GM21723 (cell line): Measurements from ENCODE around the gene CADM2.
"Not testable (repeated sequence)": the region's sequence is repeated elsewhere in the genome, so short reads cannot be mapped to it uniquely, and the experiment has no call there.

Experiments
- ATAC-seq: cut with Tn5 transposase; IDR thresholded peaks from one replicate; pipeline ENCODE4 v1.9.1; 2021; ENCODE audit warnings: mild to moderate bottlenecking, moderate library complexity; ENCODE audit not compliant: unreplicated experiment

CADM2 gene

DNA sequence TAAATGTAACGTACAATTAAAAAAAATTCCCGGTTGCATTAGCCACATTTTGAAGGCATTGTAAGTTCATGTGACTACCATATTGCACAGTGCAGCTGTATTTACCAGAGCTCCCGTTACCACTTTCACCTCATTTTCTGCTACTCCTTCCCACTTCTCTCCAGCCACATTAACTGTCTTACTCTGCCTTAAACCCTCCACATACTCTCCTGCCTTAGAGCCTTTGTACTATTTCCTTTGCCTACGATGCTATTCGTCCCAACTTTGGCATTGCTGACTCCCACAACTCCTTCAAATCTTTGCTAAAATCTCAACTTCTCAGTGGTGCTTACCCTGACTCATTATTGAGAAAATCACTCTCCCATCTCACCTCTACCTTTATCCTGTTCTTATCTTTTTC lies 115.2 kb downstream of the CADM2 start:
- no peak for ATAC-seq

- no peak for ATAC-seq
These were observed 116.9 kb downstream of the CADM2 start for GRCh38 chr3:85075663-85076062.

DNA sequence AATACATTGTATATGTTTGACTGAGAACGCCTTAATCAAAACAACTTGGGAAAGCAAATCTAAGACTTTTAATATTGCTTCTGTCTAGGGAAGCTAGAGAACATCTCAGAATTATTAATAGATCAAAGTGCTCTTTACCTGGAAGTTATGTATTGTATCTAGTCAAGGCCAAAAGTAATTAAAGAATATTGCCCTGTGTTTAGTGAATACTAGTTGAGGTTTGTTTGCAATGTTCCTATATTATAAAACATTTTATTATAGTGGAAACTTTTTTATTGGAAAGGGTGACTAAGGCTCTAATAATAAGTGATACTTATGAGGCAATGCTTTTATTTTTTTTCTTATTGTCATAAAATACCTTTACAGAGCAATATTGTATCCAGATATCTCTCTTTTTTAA lies 118.2 kb downstream of the CADM2 start:
- ATAC-seq, result no peak

DNA sequence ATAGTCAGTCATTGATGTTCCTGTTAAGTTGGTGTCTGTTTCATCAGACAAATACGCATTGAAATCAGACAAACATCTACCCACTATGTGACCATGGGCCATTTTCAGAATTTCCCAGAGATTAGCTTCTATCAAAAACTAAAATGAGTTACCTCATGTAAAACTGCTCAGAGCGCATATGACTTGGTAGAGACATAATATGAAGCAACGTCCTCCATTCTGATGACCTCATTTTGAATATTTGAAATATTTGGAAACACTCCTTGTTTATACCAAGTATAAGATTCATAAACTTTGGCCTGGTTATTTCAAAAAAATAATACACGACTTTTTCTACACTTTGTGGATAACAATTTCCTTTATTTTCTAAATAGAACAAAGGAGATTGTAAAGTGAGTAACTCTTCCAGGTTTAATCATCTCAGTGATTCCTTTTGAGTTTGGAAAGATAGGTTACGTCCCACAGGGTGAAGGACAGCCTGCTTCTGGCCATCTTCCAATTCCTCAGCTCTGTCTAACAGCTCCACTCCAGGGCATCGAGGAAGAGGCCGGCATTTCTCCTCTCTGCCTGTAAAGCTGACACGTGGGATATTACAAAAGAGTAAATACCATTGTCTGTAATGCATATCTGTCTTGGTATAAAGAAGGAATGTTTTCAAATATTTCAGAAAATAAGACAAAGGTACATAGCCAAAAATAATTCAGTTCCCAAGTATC lies 122.6 kb downstream of the CADM2 start:
- ATAC-seq, result no peak

GRCh38 chr3:85090495-85090894 lies 131.7 kb downstream of the CADM2 start:
- ATAC-seq, result no peak

DNA sequence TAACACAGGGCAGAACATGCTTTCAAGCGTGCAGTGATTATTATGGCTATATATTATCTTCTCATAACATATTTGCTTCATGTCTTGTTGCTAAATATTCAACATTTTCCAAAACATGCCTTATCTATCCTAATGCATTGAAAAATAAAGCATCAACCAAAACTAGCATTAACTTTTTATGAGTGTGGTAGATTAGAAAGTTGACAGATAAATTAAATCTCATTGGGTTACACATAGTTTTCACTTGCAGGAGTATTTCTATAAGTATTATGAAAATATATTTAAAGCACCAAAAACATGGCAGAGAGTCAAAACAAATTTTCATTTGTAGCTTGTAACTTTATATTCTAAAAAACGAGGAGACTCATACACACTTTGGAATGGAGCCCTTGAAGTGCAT lies 141.5 kb downstream of the CADM2 start:
- no peak for ATAC-seq

DNA sequence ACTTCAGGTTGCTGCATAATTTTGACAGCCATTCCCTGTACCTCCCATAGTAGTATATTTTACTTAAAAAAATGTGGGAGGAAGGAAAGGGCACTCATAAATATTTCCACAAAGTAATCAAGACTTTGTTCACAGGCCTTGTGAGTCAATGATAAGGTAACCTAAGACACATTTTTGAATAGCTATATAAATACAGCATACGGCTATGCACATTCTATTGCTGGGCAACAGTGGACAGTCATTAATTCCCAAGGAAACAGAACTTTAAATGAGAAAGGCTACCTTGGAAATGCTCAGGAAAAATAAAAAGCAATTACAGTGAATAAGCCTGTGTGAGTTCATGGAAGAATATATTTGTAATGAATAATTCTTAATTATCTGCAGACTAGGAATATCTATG lies 144.0 kb downstream of the CADM2 start:
- ATAC-seq, result no peak

GRCh38 chr3:85110393-85110792 lies 151.6 kb downstream of the CADM2 start:
- no peak for ATAC-seq

DNA sequence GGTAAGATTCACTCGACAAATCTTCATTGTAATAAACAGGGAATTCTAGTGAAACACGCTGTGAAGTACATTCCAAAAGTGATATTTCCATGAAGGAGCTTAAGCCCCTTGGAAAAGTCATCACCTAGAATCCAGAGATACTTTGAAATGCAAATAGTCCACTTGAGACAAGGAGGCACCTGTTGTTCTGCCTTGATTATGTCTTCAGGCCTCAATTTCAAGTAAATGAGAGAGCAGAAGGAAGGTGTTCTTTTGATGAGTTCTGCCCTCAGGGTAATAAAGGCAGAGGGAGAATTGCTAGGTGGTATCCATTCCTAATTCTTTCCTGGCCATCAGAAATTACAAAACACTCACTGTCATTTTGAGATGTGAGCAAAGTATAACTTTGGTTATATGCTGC lies 162.1 kb downstream of the CADM2 start:
- ATAC-seq, result no peak

- ATAC-seq, result not testable (repeated sequence)
These were observed 174.1 kb downstream of the CADM2 start for GRCh38 chr3:85132864-85133263.

DNA sequence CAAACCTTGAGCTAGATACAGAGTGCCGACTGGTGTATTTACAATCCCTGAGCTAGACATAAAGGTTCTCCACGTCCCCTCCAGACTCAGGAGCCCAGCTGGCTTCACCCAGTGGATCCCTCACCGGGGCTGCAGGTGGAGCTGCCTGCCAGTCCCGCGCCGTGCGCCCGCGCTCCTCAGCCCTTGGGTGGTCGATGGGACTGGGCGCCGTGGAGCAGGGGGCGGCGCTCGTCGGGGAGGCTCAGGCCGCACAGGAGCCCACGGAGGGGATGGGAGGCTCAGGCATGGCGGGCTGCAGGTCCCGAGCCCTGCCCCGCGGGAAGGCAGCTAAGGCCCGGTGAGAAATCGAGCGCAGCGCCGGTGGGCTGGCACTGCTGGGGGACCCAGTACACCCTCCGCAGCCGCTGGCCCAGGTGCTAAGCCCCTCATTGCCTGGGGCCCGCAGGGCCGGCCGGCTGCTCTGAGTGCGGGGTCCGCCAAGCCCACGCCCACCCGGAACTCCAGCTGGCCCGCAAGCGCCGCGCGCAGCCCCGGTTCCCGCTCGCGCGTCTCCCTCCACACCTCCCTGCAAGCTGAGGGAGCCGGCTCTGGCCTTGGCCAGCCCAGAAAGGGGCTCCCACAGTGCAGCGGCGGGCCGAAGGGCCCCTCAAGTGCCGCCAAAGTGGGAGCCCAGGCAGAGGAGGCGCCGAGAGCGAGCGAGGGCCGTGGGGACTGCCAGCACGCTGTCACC lies 175.1 kb downstream of the CADM2 start:
- not testable (repeated sequence) for ATAC-seq

DNA sequence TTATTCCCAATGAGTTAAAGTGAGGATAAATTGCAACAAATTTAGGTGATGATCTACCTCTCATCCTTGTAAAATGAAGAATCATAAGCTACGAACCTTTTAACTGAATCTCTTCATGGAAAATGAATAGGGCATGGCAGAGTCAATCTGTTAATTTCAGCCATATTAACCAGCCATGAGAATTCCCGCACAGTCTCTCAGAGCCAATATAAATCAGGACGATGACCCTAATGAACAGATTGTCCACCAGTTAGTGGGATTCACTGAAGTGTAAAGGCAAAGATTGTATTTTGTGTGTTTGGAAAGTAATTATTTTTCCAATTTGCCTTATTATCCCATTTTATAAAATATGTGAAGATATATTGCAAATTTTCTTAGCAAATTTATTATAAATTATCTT lies 183.8 kb downstream of the CADM2 start:
- ATAC-seq, result no peak

- no peak for ATAC-seq
These were observed 189.2 kb downstream of the CADM2 start for GRCh38 chr3:85148036-85148435.

DNA sequence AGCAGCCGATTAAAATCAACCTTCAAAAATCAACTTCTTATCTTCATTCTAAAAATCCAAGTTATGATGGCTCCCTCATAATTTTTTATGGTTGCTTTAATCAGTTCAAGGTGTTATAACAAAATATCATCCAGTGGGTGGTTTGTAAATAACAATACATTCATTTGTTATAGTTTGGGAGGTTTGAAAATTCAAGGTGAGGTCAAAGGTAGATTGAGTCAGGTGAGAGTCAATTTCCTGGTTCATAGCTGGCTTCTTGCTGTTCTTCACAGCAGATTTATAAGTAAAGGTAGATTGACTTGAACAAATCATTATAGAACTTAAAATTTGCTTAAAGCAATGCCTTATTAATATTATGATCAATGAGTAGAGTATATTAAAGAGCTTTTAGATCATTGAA lies 192.8 kb downstream of the CADM2 start:
- no peak for ATAC-seq

GRCh38 chr3:85153279-85153678 lies 194.5 kb downstream of the CADM2 start:
- not testable (repeated sequence) for ATAC-seq

DNA sequence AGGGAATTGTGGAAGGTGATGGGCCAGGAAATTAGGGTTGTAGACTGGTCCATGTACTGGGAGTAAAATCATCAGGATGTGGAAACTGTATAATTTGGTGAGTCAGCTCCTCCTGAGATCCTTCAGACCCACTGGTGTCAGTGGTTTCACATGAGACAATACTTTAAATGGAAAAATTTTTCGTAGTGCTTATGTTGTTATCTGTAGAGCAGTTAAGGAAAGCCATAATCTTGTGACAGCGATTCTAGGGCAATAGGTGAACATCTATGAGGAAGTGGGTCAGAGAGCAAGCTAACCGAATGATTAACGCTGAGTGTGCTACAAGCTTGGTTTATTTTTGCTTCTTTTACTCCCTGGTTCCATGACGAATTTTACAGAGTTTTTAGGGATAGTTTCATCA lies 200.6 kb downstream of the CADM2 start:
- ATAC-seq, result no peak

GRCh38 chr3:85161544-85161943 lies 202.8 kb downstream of the CADM2 start:
- no peak for ATAC-seq

DNA sequence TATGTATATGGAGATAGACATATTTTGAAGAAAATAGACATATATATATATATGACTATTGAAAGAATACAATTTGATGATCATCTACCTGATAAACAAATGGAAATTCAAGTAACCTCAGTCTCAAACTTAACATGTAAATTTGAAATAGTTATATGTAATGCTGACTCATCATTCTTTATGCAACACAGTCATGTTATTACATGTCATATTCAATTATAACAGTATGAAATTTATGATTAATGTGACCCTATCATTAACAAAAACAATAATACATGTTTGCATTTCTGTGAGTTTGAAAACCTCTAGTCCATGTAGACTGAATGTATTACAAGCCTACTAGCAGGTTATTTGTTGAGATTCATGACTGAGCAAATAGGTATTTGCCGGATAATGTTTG lies 204.1 kb downstream of the CADM2 start:
- ATAC-seq, result no peak

DNA sequence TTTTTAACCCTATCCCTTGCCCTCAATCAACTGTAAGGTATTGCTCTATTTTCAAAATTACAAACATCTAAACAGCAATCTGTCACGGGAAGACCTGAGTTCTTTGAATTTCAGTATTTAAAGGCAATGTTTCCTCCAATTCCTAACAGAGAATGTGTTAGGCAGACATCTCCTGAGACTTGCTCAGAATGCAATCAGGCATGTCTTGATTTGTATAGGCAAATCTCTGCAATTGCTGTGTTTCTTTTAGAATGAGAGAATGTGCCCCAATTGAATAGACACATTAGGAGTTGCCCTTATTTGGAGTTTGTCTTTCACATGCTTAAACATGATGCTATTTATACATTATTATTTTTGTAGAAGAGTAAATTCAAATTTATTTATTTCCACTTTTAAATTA lies 205.6 kb downstream of the CADM2 start:
- no peak for ATAC-seq

DNA sequence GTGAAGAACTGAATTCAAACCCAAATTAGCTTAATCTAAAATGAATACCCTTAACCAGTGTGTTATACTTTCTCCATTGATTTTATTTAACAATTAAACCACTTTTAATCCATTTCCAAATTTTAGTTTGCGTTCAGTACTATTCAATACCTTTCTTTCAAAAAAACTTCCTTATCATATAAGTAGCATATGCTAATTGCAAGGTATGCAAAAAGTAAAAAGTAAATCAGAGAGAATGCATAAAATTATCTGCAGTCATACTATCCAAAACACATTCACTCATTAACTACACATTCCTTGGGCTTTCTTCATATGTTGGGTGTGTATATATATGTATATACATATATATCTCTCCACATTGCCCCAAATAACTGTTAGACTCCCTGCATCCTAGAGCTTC lies 208.8 kb downstream of the CADM2 start:
- no peak for ATAC-seq

DNA sequence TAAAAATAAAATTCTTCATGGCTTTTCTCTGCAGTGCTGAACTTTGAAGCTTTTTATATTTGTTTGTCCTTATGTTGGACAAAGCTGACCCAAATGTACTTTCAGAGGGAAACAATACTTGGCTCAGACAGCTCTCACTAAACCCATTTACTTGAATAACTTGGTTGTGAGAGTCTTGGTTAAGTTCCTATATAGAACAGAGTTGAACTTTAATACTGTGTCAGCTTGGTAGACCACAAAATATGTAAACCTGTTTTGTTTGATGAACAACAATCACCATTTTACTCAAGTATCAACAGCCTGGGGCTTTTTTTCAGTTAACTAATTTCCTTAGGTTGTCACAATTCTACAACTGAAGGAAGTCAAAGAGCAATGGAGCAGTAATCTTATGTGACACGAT lies 211.9 kb downstream of the CADM2 start:
- no peak for ATAC-seq

GRCh38 chr3:85171976-85172375 lies 213.2 kb downstream of the CADM2 start:
- no peak for ATAC-seq

DNA sequence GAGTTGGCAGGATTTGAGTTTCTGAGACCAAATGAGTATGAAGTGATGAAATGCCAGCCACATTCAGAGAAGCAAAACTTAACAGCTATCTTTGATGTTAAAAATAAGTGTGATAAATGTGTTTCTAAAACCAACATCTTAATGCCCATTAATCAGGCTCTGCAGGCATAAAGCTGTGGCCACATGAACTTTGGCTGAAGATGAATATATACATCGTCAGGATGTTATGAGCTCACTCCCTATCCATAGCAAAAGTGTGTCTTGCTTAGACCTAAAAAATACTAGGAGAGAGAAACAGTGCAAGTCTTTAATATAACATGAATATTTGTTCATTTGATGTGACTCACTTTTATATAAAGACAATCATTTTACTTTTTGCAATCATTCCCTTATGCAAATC lies 218.0 kb downstream of the CADM2 start:
- ATAC-seq, result no peak
